Activated CD8-positive, alpha-beta T cell treated with anti-CD3 and anti-CD28 coated beads for 36 hours (primary cell): ENCODE results near the gene MYH15. TPM values are rescaled to one million over a fixed set of nuclear protein-coding genes. Genes with fewer than 3 reads are reported as not detected.

Experiments used
- ATAC-seq: fragments of 200-7000 bp; cut with Tn5 transposase; one replicate; pipeline ENCODE4 v1.10.0; 2021; ENCODE audit warnings: mild to moderate bottlenecking, moderate library complexity
- CTCF ChIA-PET: fragments of 350-600 bp; sonication (Branson Sonifier 250); formaldehyde crosslinking; loops from one replicate; lab custom pipeline; 2021; ENCODE audit warnings: antibody characterized with exemption; lab: Charles Lee
- POLR2A ChIA-PET: fragments of 350-600 bp; sonication (Branson Sonifier 250); formaldehyde crosslinking; loops from one replicate; lab custom pipeline; 2021; ENCODE audit warnings: antibody characterized with exemption; lab: Charles Lee
- DNase-seq: peaks from one replicate; pipeline ENCODE4 v3.0.0-alpha.2; 2020
- H3K27ac Mint-ChIP-seq: one replicate; pipeline ENCODE4 v1.8.0; 2021; ENCODE audit warnings: mild to moderate bottlenecking, mixed read lengths
- H3K27me3 Mint-ChIP-seq: one replicate; pipeline ENCODE4 v1.8.0; 2021; ENCODE audit warnings: mixed read lengths
- H3K36me3 Mint-ChIP-seq: one replicate; pipeline ENCODE4 v1.8.0; 2021; ENCODE audit warnings: low read depth, mixed read lengths
- H3K4me1 Mint-ChIP-seq: one replicate; pipeline ENCODE4 v1.8.0; 2021; ENCODE audit warnings: low read depth, mixed read lengths
- H3K4me3 Mint-ChIP-seq: one replicate; pipeline ENCODE4 v1.8.0; 2021; ENCODE audit warnings: mild to moderate bottlenecking, moderate library complexity, mixed read lengths
- H3K9me3 Mint-ChIP-seq: one replicate; pipeline ENCODE4 v1.8.0; 2021; ENCODE audit warnings: mixed read lengths
- CTCF ChIP-seq: fragments of 200-600 bp; IDR thresholded peaks from one replicate; pipeline ENCODE4 v1.8.0; 2022; ENCODE audit warnings: antibody characterized with exemption, mild to moderate bottlenecking
- intact Hi-C: fragments of 100-400 bp; cut with micrococcal nuclease; formaldehyde crosslinking; loops from one replicate; pipeline ENCODE4 v1.10.0; 2022
- total RNA-seq, 2 experiments: library from RNA; stranded (reverse); gene quantifications; one replicate each; pipeline ENCODE4 v1.2.3, GENCODE V29; 2021

Gene MYH15
- total RNA-seq, 2 experiments from 2014 or later, result 0.07 to 0.09 TPM

DNA sequence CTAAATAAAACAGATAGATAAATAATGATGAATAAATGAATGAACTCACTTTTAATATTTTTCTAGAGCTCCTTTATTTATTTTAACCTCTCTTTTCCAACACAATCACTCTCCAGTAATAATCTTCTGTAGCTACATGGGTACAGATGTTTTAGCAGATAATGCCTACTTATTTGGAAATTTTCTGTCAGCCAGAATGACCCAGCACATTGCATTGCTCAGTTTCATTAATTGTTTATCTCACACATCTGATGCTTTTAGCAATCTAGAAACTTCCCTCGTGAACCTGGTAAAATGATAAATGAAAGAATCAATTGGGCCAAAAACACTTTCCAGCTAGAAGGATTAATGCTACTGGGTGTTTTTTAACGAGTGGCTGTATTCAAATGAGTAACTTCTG is 14.9 kb upstream of the MYH15 start:
- DNase-seq (no peak), ATAC-seq (no peak)
- ChIA-PET POLR2A (no interaction called here), CTCF (interaction anchor here (0.7 to 2.1 kb wide), 2 partner anchors 27 to 390 kb away, joined by 4 to 7 read pairs; no protein-coding TSS in a partner anchor)
- Mint-ChIP-seq H3K9me3 (no peaks in the 10 kb centered on the region), H3K4me3 (no peak overlapping the region), H3K27ac (no peak overlapping the region), H3K27me3 (peaks cover 6% of the 10 kb centered on the region), H3K36me3 (no peaks in the 10 kb centered on the region), H3K4me1 (no peaks in the 10 kb centered on the region)
- intact Hi-C loops, result no loop called here
- TF ChIP-seq CTCF, result no peak

- TF ChIP-seq CTCF, result no peak
- H3K36me3 Mint-ChIP-seq, result no peaks in the 10 kb centered on the region
- H3K27me3 Mint-ChIP-seq, result peaks cover 3% of the 10 kb centered on the region
- no peak for ATAC-seq
- POLR2A ChIA-PET, result no interaction called here
- H3K27ac Mint-ChIP-seq, result no peak overlapping the region
- CTCF ChIA-PET, result interaction anchor here (2.1 kb wide), 1 partner anchor 28 kb away, joined by 7 read pairs; no protein-coding TSS in a partner anchor
- intact Hi-C loops, result no loop called here
- no peaks in the 10 kb centered on the region for H3K4me1 Mint-ChIP-seq
- H3K9me3 Mint-ChIP-seq, result no peaks in the 10 kb centered on the region
- no peak for DNase-seq
- no peak overlapping the region for H3K4me3 Mint-ChIP-seq
These were observed 14.1 kb upstream of the MYH15 start for GRCh38 chr3:108524537-108524936.

- H3K9me3 Mint-ChIP-seq, result no peaks in the 10 kb centered on the region
These were observed 8.5 kb upstream of the MYH15 start for GRCh38 chr3:108518895-108519294.

DNA sequence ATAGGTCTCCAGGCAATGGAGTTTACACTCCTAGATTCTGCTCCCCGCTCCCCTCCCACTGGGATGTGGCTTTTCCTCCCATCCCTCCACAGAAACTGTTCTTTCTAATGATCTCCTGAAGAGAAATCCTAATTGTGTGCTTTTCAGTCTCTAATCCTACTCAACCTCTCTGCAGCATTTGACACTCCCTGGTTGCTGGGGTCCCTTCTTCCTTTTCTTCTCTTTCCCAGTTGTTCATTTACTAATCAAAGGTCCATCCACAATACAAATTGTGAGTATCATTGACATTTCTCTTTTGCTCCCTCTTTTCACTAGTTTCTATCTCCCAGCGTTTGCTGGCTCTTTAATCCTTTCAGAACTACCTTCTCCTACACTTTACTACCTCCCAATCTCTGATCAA is 6.5 kb upstream of the MYH15 start:
- intact Hi-C loops, result no loop called here
- POLR2A ChIA-PET, result no interaction called here
- DNase-seq (no peak), ATAC-seq (no peak)
- CTCF ChIA-PET, result no interaction called here
- Mint-ChIP-seq H3K27me3 (no peaks in the 10 kb centered on the region), H3K4me3 (no peak overlapping the region), H3K4me1 (no peaks in the 10 kb centered on the region), H3K27ac (no peak overlapping the region), H3K9me3 (no peaks in the 10 kb centered on the region), H3K36me3 (no peaks in the 10 kb centered on the region)
- TF ChIP-seq CTCF, result no peak

More at GRCh38 chr3:108518895-108519294, 8.5 kb upstream of the MYH15 start:
- Mint-ChIP-seq H3K36me3 (no peaks in the 10 kb centered on the region), H3K27ac (no peak overlapping the region), H3K4me1 (no peaks in the 10 kb centered on the region), H3K4me3 (no peak overlapping the region), H3K27me3 (no peaks in the 10 kb centered on the region)
- DNase-seq, result no peak
- intact Hi-C loops, result no loop called here
- ChIA-PET POLR2A (interaction anchor here (1.0 kb wide), 1 partner anchor 59 kb away, joined by 3 read pairs; no protein-coding TSS in a partner anchor), CTCF (interaction anchor here (1.3 kb wide), 1 partner anchor 30 kb away, joined by 3 read pairs; no protein-coding TSS in a partner anchor)
- TF ChIP-seq CTCF, result no peak
- ATAC-seq, result no peak

GRCh38 chr3:108513961-108514360 is 3.6 kb upstream of the MYH15 start:
- no peaks in the 10 kb centered on the region for H3K4me1 Mint-ChIP-seq
- no peak overlapping the region for H3K27ac Mint-ChIP-seq
- ChIA-PET CTCF (no interaction called here), POLR2A (interaction anchor here (0.7 kb wide), 1 partner anchor 32 kb away, joined by 3 read pairs; no protein-coding TSS in a partner anchor)
- no peak for TF ChIP-seq CTCF
- H3K4me3 Mint-ChIP-seq, result no peak overlapping the region
- intact Hi-C loops, result no loop called here
- DNase-seq (no peak), ATAC-seq (no peak)
- no peaks in the 10 kb centered on the region for H3K27me3 Mint-ChIP-seq
- no peaks in the 10 kb centered on the region for H3K9me3 Mint-ChIP-seq
- no peaks in the 10 kb centered on the region for H3K36me3 Mint-ChIP-seq
